Activated T-helper 2 cell treated with anti-CD3 and anti-CD28 coated beads, Interferon-gamma antibody, Interleukin-2, Interleukin-4, amounts not matched to agents 10 μg/mL and 5 μg/mL and 100 μg/mL, durations not matched to agents 14 hours and 24 hours and 36 hours (primary cell): ENCODE measurements around the gene CDC42EP1. TPM values are rescaled to one million over a fixed set of nuclear protein-coding genes. Genes with fewer than 3 reads are reported as not detected.

Experiments used
- DNase-seq: peaks from one replicate; pipeline ENCODE4 v3.0.0; 2021; ENCODE audit warnings: low spot score
- H3K27ac Mint-ChIP-seq: one replicate; pipeline ENCODE4 v1.8.0; 2021; ENCODE audit warnings: mixed read lengths
- H3K27me3 Mint-ChIP-seq: one replicate; pipeline ENCODE4 v1.8.0; 2021; ENCODE audit warnings: low read depth, mixed read lengths
- H3K36me3 Mint-ChIP-seq: one replicate; pipeline ENCODE4 v1.8.0; 2021; ENCODE audit warnings: low read depth, mixed read lengths
- H3K4me1 Mint-ChIP-seq: one replicate; pipeline ENCODE4 v1.8.0; 2021; ENCODE audit warnings: low read depth, mixed read lengths
- H3K4me3 Mint-ChIP-seq: one replicate; pipeline ENCODE4 v1.8.0; 2021; ENCODE audit warnings: low read depth, mild to moderate bottlenecking, moderate library complexity, mixed read lengths
- H3K9me3 Mint-ChIP-seq: one replicate; pipeline ENCODE4 v1.8.0; 2021; ENCODE audit warnings: mixed read lengths
- intact Hi-C: fragments of 100-400 bp; cut with micrococcal nuclease; formaldehyde crosslinking; loops from one replicate; pipeline ENCODE4 v1.15.1; 2023
- total RNA-seq: library from RNA; stranded (reverse); gene quantifications from 2 replicates; pipeline ENCODE4 v1.2.3, GENCODE V29; 2022

The CDC42EP1 gene
- total RNA-seq, 1 donor from 2014 or later = 1.1 TPM

- DNase-seq = no peak
- Mint-ChIP-seq H3K4me3 (no peak overlapping the region), H3K27me3 (peaks cover 59% of the 10 kb centered on the region), H3K27ac (no peak overlapping the region), H3K9me3 (no peaks in the 10 kb centered on the region), H3K36me3 (no peaks in the 10 kb centered on the region), H3K4me1 (peaks cover 7% of the 10 kb centered on the region)
- intact Hi-C loops = no loop called here
Observed at GRCh38 chr22:37557321-37558001, 2.8 kb upstream of the CDC42EP1 start.

DNA sequence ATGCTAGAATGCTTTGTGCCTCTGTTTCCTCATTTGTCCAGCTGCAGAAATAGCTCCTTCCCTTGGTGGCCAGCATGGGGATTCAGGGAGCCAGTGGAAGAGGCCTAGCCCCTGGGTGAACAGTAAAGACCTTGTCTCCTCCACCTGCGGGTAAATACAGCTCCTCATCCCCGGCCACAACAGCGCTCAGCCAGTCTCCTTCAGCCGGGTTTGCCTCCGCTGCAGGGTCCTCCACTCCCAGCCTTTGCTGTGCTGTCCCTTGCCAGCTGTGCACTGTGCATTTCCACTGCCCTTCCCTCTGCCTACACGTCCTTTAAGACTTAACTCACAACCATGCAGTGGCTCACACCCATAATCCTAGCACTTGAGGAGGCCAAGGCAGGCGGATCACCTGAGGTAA lies 1.5 kb upstream of the CDC42EP1 start:
- Mint-ChIP-seq H3K9me3 (no peaks in the 10 kb centered on the region), H3K27me3 (peaks cover 63% of the 10 kb centered on the region), H3K36me3 (no peaks in the 10 kb centered on the region), H3K4me3 (no peak overlapping the region), H3K4me1 (peaks cover 7% of the 10 kb centered on the region), H3K27ac (no peak overlapping the region)
- intact Hi-C loops = no loop called here
- DNase-seq = no peak

DNA sequence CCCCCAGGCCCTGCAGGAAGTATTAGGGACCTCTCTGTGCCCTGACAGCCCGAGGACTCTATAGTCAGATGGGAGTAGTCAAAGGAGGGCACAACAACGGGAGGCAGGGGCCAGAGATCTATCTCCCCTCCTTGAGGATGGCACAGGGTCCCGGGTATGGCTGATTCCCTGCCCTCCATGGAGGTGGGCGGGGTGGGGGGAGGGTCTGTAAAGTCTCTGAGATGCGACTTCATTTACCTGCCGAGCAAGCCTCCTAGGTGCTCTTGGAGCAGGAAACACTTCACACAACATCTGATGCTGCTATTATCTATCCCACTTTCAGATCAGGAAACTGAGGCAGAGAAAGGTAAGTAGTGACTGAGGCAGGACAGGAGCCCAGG lies 769 bp upstream of the CDC42EP1 start:
- intact Hi-C loops = no loop called here
- H3K4me3 Mint-ChIP-seq = no peak overlapping the region
- no peak for DNase-seq
- H3K4me1 Mint-ChIP-seq = peaks cover 7% of the 10 kb centered on the region
- peaks cover 62% of the 10 kb centered on the region for H3K27me3 Mint-ChIP-seq
- no peaks in the 10 kb centered on the region for H3K36me3 Mint-ChIP-seq
- H3K27ac Mint-ChIP-seq = no peak overlapping the region
- no peaks in the 10 kb centered on the region for H3K9me3 Mint-ChIP-seq

DNA sequence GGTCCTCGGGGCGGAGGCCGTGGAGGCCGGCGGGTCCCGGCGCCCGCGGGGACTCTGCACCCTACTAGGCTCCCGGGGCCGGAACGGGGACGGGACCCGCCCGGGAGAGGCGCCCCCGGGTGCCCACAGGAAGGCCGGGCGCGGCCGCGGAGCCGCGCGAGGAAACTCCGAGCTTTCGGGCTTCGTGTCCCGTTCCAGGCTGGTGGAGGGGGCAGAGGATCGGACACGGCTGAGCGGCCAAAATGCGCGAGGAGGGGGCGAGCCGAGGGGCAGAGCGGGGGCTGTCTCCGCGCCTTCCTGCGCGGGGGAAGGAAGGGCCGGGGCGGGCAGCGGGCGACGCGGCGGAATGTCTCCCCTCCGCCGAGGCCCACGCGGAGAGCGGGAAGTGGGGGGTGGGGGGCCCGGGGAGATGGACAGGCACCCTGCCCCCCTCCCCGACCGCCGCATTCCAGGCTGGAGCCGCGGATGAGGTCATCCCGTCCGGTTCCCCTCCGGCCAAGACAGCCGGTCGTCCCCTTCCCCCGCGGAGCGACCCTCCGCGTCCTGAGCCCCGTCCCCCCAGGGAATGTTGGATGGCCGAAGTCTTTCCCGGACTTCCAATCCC lies 430 bp downstream of the CDC42EP1 start:
- Mint-ChIP-seq H3K27ac (no peak overlapping the region), H3K9me3 (no peaks in the 10 kb centered on the region), H3K27me3 (peaks cover 64% of the 10 kb centered on the region), H3K4me1 (peaks cover 7% of the 10 kb centered on the region), H3K36me3 (no peaks in the 10 kb centered on the region), H3K4me3 (peak overlapping the region; percentile 47)
- DNase-seq = no peak
- intact Hi-C loops = loop anchor here (1.0 kb wide), 1 partner anchor 15 kb away; no protein-coding TSS in a partner anchor

DNA sequence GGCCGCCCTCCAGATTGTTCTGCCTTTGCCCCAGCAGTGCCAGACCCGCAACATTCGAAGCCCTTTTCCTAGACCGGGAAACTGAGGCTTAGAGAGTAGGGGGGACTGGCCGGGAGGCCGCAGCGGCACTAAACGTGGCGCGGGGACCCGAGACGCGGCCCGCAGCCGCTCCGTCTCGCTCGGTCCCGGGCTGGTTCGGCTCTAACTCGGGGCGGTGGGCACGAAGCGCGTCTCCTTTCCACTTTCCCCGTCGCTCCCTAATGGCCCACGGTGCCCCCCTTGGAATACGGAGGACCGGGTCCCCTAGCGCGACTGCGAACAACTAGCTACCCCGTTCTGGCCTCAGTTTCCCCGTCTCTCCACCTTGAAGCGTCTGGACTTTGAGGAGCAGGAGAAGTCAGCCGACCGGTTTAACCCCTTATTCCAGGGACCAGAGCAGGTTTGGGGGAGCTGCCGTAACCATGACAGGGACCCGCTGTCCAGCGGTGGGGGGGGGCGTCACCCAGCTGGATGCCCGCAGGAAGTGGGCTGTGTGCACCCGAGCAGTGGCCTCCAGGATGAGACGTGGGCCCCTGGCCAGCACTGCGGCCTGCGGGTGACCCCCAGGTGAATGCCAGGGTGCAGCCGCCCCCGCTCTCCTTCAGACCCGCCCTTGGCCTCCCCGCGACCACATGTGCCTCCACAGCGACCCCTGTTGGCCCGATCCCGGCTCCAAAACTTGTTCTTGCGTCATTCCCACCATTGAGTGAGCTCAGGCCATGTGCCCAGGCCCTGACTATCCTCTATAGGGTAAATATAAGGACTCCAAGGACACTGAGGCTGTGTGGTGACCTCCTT lies 1.1 kb downstream of the CDC42EP1 start:
- Mint-ChIP-seq H3K4me1 (peaks cover 9% of the 10 kb centered on the region), H3K4me3 (peak overlapping the region; percentile 58), H3K27me3 (peaks cover 57% of the 10 kb centered on the region), H3K36me3 (no peaks in the 10 kb centered on the region), H3K9me3 (no peaks in the 10 kb centered on the region), H3K27ac (peak overlapping the region; percentile 14)
- peak; percentile 62 for DNase-seq
- intact Hi-C loops = loop anchor here (1.0 kb wide), 1 partner anchor 16 kb away; no protein-coding TSS in a partner anchor

GRCh38 chr22:37562049-37562875 lies 2.0 kb downstream of the CDC42EP1 start:
- peak overlapping the region; percentile 23 for H3K4me3 Mint-ChIP-seq
- no peak for DNase-seq
- intact Hi-C loops = no loop called here
- H3K27ac Mint-ChIP-seq = no peak overlapping the region
- H3K36me3 Mint-ChIP-seq = no peaks in the 10 kb centered on the region
- peaks cover 16% of the 10 kb centered on the region for H3K4me1 Mint-ChIP-seq
- no peaks in the 10 kb centered on the region for H3K9me3 Mint-ChIP-seq
- H3K27me3 Mint-ChIP-seq = peaks cover 53% of the 10 kb centered on the region

DNA sequence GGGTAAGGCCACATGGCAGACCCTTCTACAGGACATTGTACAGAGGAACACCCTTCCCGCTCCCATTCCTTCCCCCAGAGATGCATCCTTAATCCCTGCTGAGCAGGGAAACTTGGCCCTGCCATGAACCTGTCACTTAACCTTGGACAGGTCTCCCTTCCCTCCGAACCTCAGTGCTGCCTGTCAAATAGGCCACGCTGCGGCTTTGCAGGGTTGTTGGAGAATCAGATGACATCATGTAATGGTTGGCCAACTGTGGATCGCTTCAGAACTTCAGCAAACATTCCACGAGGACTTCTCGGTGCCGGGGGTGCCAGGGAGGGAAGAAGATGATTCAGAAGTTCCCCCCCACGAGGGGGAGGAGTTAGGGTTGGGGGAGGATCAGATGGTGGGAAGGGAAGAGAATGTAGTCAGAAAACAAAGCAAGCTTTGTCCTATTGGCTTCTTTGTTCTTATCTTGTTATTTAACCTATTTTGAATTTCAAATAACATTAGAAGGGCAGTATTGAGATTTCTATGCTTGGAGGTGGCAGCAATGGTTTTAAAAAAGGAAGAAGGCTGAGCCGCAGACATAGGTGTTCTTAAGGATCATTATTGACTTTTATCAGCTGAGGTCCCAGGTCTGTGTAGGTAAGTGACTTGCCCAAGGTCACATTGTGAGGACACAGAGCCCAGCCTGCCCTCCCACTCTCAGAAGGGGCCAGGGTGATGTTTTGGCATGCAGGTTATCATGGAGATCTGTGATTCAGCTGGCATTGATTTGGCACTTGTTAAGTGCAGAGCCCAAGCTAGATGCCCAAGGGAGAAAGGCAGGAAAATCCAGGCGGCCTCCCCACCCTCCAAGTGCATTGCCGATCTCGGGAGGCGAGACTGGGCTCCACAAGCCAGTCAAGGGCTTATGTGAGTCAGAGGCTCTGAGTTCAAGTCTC lies 3.1 kb downstream of the CDC42EP1 start:
- Mint-ChIP-seq H3K4me1 (peaks cover 21% of the 10 kb centered on the region), H3K9me3 (no peaks in the 10 kb centered on the region), H3K36me3 (no peaks in the 10 kb centered on the region), H3K4me3 (no peak overlapping the region), H3K27ac (no peak overlapping the region), H3K27me3 (peaks cover 45% of the 10 kb centered on the region)
- intact Hi-C loops = no loop called here
- DNase-seq = no peak

- Mint-ChIP-seq H3K27ac (no peak overlapping the region), H3K4me1 (peaks cover 21% of the 10 kb centered on the region), H3K9me3 (no peaks in the 10 kb centered on the region), H3K4me3 (no peak overlapping the region), H3K27me3 (peaks cover 37% of the 10 kb centered on the region), H3K36me3 (no peaks in the 10 kb centered on the region)
- DNase-seq = no peak
- intact Hi-C loops = no loop called here
Observed at GRCh38 chr22:37564111-37564711, 3.9 kb downstream of the CDC42EP1 start.

- Mint-ChIP-seq H3K4me1 (peaks cover 21% of the 10 kb centered on the region), H3K4me3 (no peak overlapping the region), H3K36me3 (no peaks in the 10 kb centered on the region), H3K27ac (no peak overlapping the region), H3K9me3 (no peaks in the 10 kb centered on the region), H3K27me3 (peaks cover 31% of the 10 kb centered on the region)
- no peak for DNase-seq
- intact Hi-C loops = no loop called here
Observed at GRCh38 chr22:37565830-37566229, 5.5 kb downstream of the CDC42EP1 start.

GRCh38 chr22:37566329-37566837 lies 6.1 kb downstream of the CDC42EP1 start:
- Mint-ChIP-seq H3K27ac (no peak overlapping the region), H3K9me3 (no peaks in the 10 kb centered on the region), H3K4me1 (peaks cover 20% of the 10 kb centered on the region), H3K27me3 (peaks cover 29% of the 10 kb centered on the region), H3K36me3 (no peaks in the 10 kb centered on the region), H3K4me3 (no peak overlapping the region)
- intact Hi-C loops = no loop called here
- no peak for DNase-seq
